ENCODE data around the gene PCDHA9. TPM values are rescaled to one million over a fixed set of nuclear protein-coding genes. Genes with fewer than 3 reads are reported as not detected.

PCDHA9 gene
- total RNA-seq, 1 donor from 2014 or later: 0.06 TPM

Other genes with a start within 250 kb of the PCDHA9 start
- 1.6 and 2.4 TPM in 2 replicates for gene CD14, start 215.2 kb upstream of the PCDHA9 start, total RNA-seq
- 6.1 and 7.0 TPM in 2 replicates for gene TMCO6, start 208.9 kb upstream of the PCDHA9 start, total RNA-seq
- 65.8 and 88.1 TPM in 2 replicates for gene NDUFA2, start 200.8 kb upstream of the PCDHA9 start, total RNA-seq
- gene IK, start 200.6 kb upstream of the PCDHA9 start, total RNA-seq: 133 and 154 TPM in 2 replicates
- 22.3 and 30.0 TPM in 2 replicates for gene WDR55, start 183.5 kb upstream of the PCDHA9 start, total RNA-seq
- 0.13 and 0.19 TPM in 2 replicates for gene DND1, start 174.8 kb upstream of the PCDHA9 start, total RNA-seq
- 74.6 and 92.6 TPM in 2 replicates for gene HARS1, start 157.0 kb upstream of the PCDHA9 start, total RNA-seq
- 24.6 and 29.1 TPM in 2 replicates for gene HARS2, start 156.9 kb upstream of the PCDHA9 start, total RNA-seq
- gene ZMAT2, start 147.9 kb upstream of the PCDHA9 start, total RNA-seq: 67.6 and 72.0 TPM in 2 replicates
- under 0.01 and 0.06 TPM in 2 replicates for gene PCDHA1, start 62.2 kb upstream of the PCDHA9 start, total RNA-seq
- gene PCDHA2, start 53.5 kb upstream of the PCDHA9 start, total RNA-seq: 0.06 TPM in 1 of 2 replicates, not detected in the other
- gene PCDHA3, start 47.3 kb upstream of the PCDHA9 start, total RNA-seq: 0.13 and 0.37 TPM in 2 replicates
- gene PCDHA4, start 41.3 kb upstream of the PCDHA9 start, total RNA-seq: 0.26 and 0.37 TPM in 2 replicates
- 0.06 TPM in 1 of 2 replicates, not detected in the other for gene PCDHA5, start 26.8 kb upstream of the PCDHA9 start, total RNA-seq
- gene PCDHA6, start 20.4 kb upstream of the PCDHA9 start, total RNA-seq: 0.26 and 0.44 TPM in 2 replicates
- gene PCDHA7, start 14.1 kb upstream of the PCDHA9 start, total RNA-seq: 0.13 and 0.37 TPM in 2 replicates
- gene PCDHA8, start 7.2 kb upstream of the PCDHA9 start, total RNA-seq: 0.06 TPM in 1 of 2 replicates, not detected in the other
- under 0.01 and 0.06 TPM in 2 replicates for gene PCDHA10, start 7.5 kb downstream of the PCDHA9 start, total RNA-seq
- gene PCDHA11, start 20.6 kb downstream of the PCDHA9 start, total RNA-seq: 0.06 and 0.13 TPM in 2 replicates
- gene PCDHA12, start 26.9 kb downstream of the PCDHA9 start, total RNA-seq: under 0.01 and 0.06 TPM in 2 replicates
- gene PCDHA13, start 33.7 kb downstream of the PCDHA9 start, total RNA-seq: under 0.01 and 0.19 TPM in 2 replicates
- gene PCDHAC1, start 77.9 kb downstream of the PCDHA9 start, total RNA-seq: 0.06 and 0.13 TPM in 2 replicates
- 0.31 and 0.53 TPM in 2 replicates for gene PCDHAC2, start 118.1 kb downstream of the PCDHA9 start, total RNA-seq
- gene PCDHB1, start 203.0 kb downstream of the PCDHA9 start, total RNA-seq: not detected in 2 replicates
- 1.7 and 3.8 TPM in 2 replicates for gene PCDHB2, start 246.2 kb downstream of the PCDHA9 start, total RNA-seq

Data from aortic smooth muscle cell (primary cell).